Measurements from ENCODE around the gene ZNF627. TPM values are rescaled to one million over a fixed set of nuclear protein-coding genes. Genes with fewer than 3 reads are reported as not detected.
"Not testable (repeated sequence)": the region's sequence is repeated elsewhere in the genome, so short reads cannot be mapped to it uniquely, and the experiment has no call there.

Gene ZNF627
- total RNA-seq, 4 donors from 2014 or later, result 0.40 to 10.2 (median 7.0) TPM

DNA sequence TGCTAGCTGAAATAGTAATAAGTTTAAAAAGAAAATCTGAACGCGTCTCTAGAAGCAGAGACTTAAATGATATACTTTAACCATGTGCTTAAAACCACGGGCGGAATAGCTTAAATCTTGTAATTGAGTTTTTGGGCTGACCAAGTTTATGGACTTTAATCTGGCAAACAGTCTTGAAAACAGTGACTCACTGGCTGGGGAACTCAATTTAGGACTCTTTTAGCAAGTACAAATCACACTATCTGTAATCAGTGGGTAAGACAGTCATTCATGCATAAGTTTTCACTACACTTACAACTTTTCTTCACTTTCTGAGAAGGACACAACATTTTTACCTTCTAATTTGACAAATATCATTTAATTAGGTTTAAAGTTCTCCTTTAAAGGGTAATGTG lies 26.8 kb downstream of the ZNF627 start:
- Histone ChIP-seq H3K4me3 (peak overlapping the region in 3 of 4 donors; percentile 6 to 50 (median 42)), H3K27me3 (no peaks in the 10 kb centered on the region), H3K27ac (peak overlapping the region; percentile 23 to 73 (median 46)), H3K4me1 (peaks cover 0 to 29% (median 26%) of the 10 kb centered on the region in 4 donors), H3K36me3 (peaks cover 0 to 9% (median 0%) of the 10 kb centered on the region in 4 donors), H3K9me3 (no peaks in the 10 kb centered on the region)
- in situ Hi-C loops (cut with MboI; ENCODE audit: low pct_ligation_motif_present in 1 of 4, low pct_unique_long_range_greater_than_20kb in 1 of 4, low sequenced_read_pairs in 3 of 4), result no loop called here
- intact Hi-C loops (cut with DNase I; ENCODE audit: low total_unique reads), result no loop called here
- 21 to 25% methylated on average over 4 of the region's 4 CpGs for WGBS, 2 donors (ENCODE audit: low coverage in 1 of 2)
- TF ChIP-seq EP300 (IDR thresholded peaks at IDR 0.05; ENCODE audit: low read depth), result no peak
- TF ChIP-seq POLR2AphosphoS5 (IDR thresholded peaks at IDR 0.05), result no peak
- TF ChIP-seq, protein P1, sequence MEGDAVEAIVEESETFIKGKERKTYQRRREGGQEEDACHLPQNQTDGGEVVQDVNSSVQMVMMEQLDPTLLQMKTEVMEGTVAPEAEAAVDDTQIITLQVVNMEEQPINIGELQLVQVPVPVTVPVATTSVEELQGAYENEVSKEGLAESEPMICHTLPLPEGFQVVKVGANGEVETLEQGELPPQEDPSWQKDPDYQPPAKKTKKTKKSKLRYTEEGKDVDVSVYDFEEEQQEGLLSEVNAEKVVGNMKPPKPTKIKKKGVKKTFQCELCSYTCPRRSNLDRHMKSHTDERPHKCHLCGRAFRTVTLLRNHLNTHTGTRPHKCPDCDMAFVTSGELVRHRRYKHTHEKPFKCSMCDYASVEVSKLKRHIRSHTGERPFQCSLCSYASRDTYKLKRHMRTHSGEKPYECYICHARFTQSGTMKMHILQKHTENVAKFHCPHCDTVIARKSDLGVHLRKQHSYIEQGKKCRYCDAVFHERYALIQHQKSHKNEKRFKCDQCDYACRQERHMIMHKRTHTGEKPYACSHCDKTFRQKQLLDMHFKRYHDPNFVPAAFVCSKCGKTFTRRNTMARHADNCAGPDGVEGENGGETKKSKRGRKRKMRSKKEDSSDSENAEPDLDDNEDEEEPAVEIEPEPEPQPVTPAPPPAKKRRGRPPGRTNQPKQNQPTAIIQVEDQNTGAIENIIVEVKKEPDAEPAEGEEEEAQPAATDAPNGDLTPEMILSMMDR (IDR thresholded peaks at IDR 0.05), result no peak
- TF ChIP-seq POLR2A (IDR thresholded peaks at IDR 0.05), result no peak
- no peak for DNase-seq

DNA sequence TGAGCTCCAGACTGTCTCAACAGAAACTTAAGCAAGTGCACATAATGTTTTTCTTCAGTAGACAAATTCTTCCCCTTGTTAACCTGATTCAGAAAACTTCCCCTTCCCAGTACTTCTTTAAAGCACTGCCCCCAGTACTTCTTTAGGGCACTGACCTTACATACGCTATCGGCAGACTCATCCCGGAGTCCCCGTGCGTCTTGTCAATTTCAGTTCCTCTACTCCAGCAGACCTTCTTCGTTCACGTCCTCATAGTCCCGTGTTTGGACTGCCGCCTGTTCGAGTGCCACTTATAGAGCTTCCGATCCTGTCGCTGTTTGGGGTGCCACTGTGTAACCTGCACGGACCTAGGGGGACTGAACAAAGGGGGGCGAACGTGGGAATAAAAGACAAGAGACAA lies 29.0 kb downstream of the ZNF627 start:
- no peaks in the 10 kb centered on the region for H3K36me3 ChIP-seq
- WGBS, 2 donors (ENCODE audit: low coverage in 1 of 2), result 84 to 93% methylated on average over 15 of the region's 15 CpGs
- peak; percentile 9 for DNase-seq
- TF ChIP-seq, protein P1 (IDR thresholded peaks at IDR 0.05), result no peak
- TF ChIP-seq POLR2AphosphoS5 (IDR thresholded peaks at IDR 0.05), result no peak
- TF ChIP-seq POLR2A (IDR thresholded peaks at IDR 0.05), result no peak
- H3K4me3 ChIP-seq, result no peak overlapping the region
- intact Hi-C loops (cut with DNase I; ENCODE audit: low total_unique reads), result no loop called here
- in situ Hi-C loops (cut with MboI; ENCODE audit: low pct_ligation_motif_present in 1 of 4, low pct_unique_long_range_greater_than_20kb in 1 of 4, low sequenced_read_pairs in 3 of 4), result no loop called here
- H3K27me3 ChIP-seq, result no peaks in the 10 kb centered on the region
- H3K9me3 ChIP-seq, result no peaks in the 10 kb centered on the region
- peaks cover 0 to 29% (median 26%) of the 10 kb centered on the region in 4 donors for H3K4me1 ChIP-seq
- H3K27ac ChIP-seq, result no peak overlapping the region

DNA sequence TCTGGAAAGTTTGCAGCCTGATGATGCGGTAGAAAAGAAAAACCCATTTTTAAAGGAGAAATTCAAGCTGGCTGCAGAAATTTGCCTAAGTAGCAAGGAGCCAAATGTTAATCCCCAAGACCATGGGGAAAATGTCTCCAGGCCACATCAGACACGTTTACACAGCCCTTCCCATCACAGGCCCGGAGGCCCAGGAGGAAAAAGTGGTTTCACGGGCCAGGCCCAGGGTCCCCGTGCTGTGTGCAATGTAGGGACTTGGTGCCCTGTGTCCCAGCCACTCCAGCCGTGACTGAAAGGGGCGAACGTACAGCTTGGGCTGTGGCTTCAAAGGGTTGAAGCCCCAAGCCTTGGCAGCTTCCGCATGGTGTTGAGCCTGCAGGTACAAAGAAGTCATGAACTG lies 35.9 kb downstream of the ZNF627 start:
- in situ Hi-C loops (cut with MboI; ENCODE audit: low pct_ligation_motif_present in 1 of 4, low pct_unique_long_range_greater_than_20kb in 1 of 4, low sequenced_read_pairs in 3 of 4), result no loop called here
- H3K9me3 ChIP-seq, result no peaks in the 10 kb centered on the region
- no peaks in the 10 kb centered on the region for H3K36me3 ChIP-seq
- intact Hi-C loops (cut with DNase I; ENCODE audit: low total_unique reads), result no loop called here
- no peak for TF ChIP-seq EP300 (IDR thresholded peaks at IDR 0.05; ENCODE audit: low read depth)
- TF ChIP-seq POLR2AphosphoS5 (IDR thresholded peaks at IDR 0.05), result no peak
- TF ChIP-seq POLR2A (IDR thresholded peaks at IDR 0.05), result no peak
- TF ChIP-seq, protein P1 (IDR thresholded peaks at IDR 0.05), result no peak
- 75 to 92% methylated on average over 3 to 9 of the region's 9 CpGs for WGBS, 2 donors (ENCODE audit: low coverage in 1 of 2)
- no peaks in the 10 kb centered on the region for H3K4me1 ChIP-seq
- no peak overlapping the region for H3K27ac ChIP-seq
- H3K27me3 ChIP-seq, result no peaks in the 10 kb centered on the region
- no peak for DNase-seq
- no peak overlapping the region for H3K4me3 ChIP-seq

DNA sequence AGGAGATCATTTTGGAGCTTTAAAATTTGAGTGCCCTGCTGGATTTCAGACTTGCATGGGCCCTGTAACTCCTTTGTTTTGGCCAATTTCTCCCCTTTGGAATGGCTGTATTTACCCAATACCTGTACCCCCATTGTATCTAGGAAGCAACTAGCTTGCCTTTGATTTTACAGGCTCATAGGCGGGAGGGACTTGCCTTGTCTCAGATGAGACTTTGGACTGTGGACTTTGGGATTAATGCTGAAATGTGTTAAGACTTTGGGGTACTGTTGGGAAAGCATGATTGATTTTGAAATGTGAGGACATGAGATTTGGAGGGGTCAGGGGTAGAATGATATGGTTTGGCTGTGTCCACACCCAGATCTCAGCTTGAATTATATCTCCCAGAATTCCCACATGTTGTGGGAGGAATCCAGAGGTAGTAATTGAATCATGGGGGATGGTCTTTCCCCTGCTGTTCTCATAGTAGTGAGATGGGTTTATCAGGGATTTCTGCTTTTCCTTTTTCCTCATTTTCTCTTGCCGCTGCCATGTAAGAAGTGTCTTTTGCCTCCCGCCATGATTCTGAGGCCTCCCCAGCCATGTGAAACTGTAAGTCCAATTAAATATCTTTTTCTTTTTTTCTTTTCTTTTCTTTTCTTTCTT lies 36.9 kb downstream of the ZNF627 start:
- H3K4me1 ChIP-seq; H3K4me3 ChIP-seq; in situ Hi-C loops (cut with MboI; ENCODE audit: low pct_ligation_motif_present in 1 of 4, low pct_unique_long_range_greater_than_20kb in 1 of 4, low sequenced_read_pairs in 3 of 4); H3K27me3 ChIP-seq; H3K36me3 ChIP-seq; H3K27ac ChIP-seq; intact Hi-C loops (cut with DNase I; ENCODE audit: low total_unique reads); DNase-seq; H3K9me3 ChIP-seq: not testable (repeated sequence)
- WGBS, 2 donors (ENCODE audit: low coverage in 1 of 2), result 82 to 83% methylated on average over 2 to 3 of the region's 3 CpGs

DNA sequence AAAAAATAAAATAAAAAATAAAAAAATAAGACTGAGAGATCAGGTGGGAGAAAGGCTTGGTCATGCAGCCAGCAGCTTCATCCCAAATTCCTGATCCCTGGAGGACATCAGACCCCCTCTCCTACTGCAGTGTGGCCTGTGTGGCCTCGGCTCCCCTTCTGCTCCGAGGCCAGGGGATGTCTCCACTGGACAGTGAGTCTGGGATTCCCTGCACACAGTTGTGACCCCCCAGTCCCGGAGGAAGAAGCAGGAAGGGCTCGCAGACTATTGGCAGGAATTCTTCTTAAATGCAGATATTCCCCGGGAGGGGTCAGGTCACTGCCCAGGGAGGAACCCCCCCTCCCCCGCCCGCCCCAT lies 41.9 kb downstream of the ZNF627 start:
- 6% methylated on average over 7 of the region's 7 CpGs; no CpG with 5 or more reads in 1 of the 2 donors for WGBS, 2 donors (ENCODE audit: low coverage in 1 of 2)
- no peak for DNase-seq
- Histone ChIP-seq H3K4me1 (peaks cover 0 to 7% (median 4%) of the 10 kb centered on the region in 4 donors), H3K36me3 (no peaks in the 10 kb centered on the region), H3K27ac (peak overlapping the region in 1 of 4 donors; percentile 79), H3K9me3 (no peaks in the 10 kb centered on the region), H3K4me3 (peak overlapping the region in 3 of 4 donors; percentile 47 to 75 (median 56)), H3K27me3 (no peaks in the 10 kb centered on the region)
- TF ChIP-seq, protein P1 (IDR thresholded peaks at IDR 0.05), result no peak
- TF ChIP-seq POLR2AphosphoS5 (IDR thresholded peaks at IDR 0.05) (no peak), POLR2A (IDR thresholded peaks at IDR 0.05) (no peak), EP300 (IDR thresholded peaks at IDR 0.05; ENCODE audit: low read depth) (no peak)
- in situ Hi-C loops (cut with MboI; ENCODE audit: low pct_ligation_motif_present in 1 of 4, low pct_unique_long_range_greater_than_20kb in 1 of 4, low sequenced_read_pairs in 3 of 4) (no loop called here), intact Hi-C loops (cut with DNase I; ENCODE audit: low total_unique reads) (loop anchor here (5.0 kb wide), 1 partner anchor 762 kb away; no protein-coding TSS in a partner anchor)
